Jurkat, Clone E6-1 (cell line): ENCODE results near the gene FAM193B. TPM values are rescaled to one million over a fixed set of nuclear protein-coding genes. Genes with fewer than 3 reads are reported as not detected.
A peak's percentile ranks its signal among the peaks of the same experiment; 100 is the strongest.

Experiments used
- DNase-seq: peaks from one replicate; pipeline ENCODE4 v3.0.0-alpha.2; 2011; ENCODE audit warnings: low read depth, low spot score
- H3K4me3 ChIP-seq: 2 replicates; pipeline ENCODE4 v1.5.1; 2011; ENCODE audit warnings: mild to moderate bottlenecking, low read length, control low read depth, moderate library complexity
- polyA plus RNA-seq: library from polyadenylated mRNA; unstranded; fragments of >200 nt; gene quantifications from one replicate; pipeline ENCODE4 v1.2.1, GENCODE V29; 2012; ENCODE audit warnings: missing spikeins; ENCODE audit not compliant: insufficient read length, insufficient read depth

The FAM193B gene
- polyA plus RNA-seq = 89.2 TPM

GRCh38 chr5:177554474-177555111, at the start of gene FAM193B:
Gene FAM193B (minus strand): TSS chr5:177554563. CDS start chr5:177554458, 105 bp downstream.
- peak within 1 kb of the TSS; percentile 79 for H3K4me3 ChIP-seq
- peak; percentile 92 for DNase-seq

- no peak for DNase-seq
- no peak overlapping the region for H3K4me3 ChIP-seq
Observed at GRCh38 chr5:177604116-177604521, 49.8 kb upstream of the FAM193B start.

GRCh38 chr5:177603631-177604030, 49.3 kb upstream of the FAM193B start:
- DNase-seq = no peak
- H3K4me3 ChIP-seq = no peak overlapping the region

DNA sequence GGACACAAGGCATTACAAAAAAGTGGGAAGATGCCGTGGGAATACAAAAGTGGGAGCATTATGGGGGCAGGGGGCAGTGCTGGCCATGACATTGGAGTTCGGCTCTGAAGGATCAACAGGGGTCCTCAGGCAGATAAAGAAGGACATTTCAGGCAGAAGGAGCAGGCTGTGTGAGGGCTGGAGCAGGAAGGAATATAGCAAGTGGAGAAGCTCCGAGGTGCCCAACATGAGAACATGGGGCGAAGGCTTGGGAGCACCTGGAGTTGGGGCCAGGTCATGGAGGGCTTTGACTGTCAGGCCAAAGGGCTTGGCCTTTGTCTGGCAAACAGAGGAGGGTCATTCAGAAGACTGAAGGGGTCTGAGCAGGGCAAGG, 48.1 kb upstream of the FAM193B start:
- no peak overlapping the region for H3K4me3 ChIP-seq
- DNase-seq = no peak

DNA sequence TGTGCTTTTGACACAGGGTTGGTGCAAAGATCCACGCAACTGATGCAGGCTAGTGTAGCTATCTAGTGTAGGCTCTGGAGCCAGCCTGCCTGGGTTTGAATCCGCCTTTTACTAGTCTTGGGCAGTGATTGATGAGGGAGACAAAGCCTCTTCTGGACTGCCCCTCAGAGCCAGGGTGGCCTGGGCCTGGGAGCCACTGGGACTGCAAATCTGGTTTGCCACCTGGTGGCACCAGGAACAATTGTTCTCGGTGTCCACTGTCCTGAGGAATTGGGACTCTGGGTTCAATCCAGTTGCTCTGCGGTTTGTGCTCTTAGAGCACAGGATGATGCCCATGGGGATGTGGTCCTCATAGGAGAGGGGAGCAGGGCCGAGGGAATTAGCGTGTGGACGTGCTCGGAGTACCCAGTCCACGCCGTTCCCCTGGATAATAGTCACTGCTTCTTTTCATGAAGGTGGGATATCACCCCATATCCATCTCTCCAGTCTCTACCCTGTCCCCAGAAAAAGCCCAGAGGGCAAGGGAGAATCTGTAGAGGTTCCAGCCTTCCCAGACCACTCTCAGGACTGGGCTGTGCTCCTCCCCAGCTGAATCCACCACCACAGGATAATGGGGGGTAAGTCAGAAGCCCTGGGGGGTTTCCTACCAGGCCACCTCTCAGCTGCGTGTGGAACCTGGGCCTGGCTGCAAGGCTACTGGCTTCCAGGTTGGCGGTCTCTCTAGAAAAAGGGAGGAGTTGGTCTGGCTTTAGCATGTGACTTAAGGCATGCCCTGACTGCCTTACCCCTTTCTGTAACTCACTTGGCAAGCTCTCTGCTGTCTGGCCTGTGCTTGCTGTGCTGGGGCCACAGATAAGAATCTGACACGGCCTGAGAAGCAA, 47.5 kb upstream of the FAM193B start:
- no peak for DNase-seq
- no peak overlapping the region for H3K4me3 ChIP-seq

DNA sequence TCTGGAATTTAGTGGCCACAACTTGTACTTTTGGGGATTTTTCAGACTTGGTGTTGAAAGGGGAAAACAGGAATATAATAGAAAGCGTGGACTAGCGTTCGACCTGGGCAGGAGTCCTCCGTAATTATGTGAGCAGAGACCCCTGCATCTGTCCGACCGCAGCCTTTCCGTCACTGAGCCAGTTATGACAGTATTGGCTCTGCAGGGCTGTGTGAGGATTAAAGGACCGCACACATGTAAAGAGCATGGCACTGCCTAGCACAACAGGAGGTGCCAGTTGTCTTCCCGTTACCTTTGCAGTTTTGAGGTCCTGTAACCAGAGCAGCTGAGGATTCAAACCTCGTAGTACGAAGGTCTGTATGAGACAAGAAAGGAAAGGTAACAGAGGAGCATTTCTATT, 46.8 kb upstream of the FAM193B start:
- peak overlapping the region; percentile 90 for H3K4me3 ChIP-seq
- no peak for DNase-seq

DNA sequence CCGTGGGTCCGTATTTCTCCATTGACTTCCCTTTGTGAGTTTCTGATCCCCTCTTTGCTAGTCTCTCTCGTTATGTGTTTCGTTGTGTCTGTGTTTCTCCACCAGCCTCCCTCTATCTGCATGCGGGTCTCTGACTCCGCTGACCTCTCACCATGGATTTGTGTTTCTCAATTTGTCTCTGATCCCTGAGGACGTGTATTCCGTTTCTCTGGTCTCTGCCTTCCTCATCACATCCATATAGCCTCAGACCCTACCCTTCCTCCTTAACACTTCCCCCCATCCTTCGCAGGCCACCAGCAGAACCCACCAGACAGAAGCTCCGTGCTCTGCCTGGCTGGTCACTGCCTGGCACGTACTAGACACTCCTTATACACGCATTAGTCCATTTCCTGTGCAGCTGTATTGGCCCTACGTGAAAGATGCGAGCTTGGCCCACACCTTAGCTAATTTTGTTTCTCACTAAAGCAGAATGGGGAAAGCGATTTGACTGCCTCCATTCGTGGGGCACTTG, 46.2 kb upstream of the FAM193B start:
- no peak for DNase-seq

DNA sequence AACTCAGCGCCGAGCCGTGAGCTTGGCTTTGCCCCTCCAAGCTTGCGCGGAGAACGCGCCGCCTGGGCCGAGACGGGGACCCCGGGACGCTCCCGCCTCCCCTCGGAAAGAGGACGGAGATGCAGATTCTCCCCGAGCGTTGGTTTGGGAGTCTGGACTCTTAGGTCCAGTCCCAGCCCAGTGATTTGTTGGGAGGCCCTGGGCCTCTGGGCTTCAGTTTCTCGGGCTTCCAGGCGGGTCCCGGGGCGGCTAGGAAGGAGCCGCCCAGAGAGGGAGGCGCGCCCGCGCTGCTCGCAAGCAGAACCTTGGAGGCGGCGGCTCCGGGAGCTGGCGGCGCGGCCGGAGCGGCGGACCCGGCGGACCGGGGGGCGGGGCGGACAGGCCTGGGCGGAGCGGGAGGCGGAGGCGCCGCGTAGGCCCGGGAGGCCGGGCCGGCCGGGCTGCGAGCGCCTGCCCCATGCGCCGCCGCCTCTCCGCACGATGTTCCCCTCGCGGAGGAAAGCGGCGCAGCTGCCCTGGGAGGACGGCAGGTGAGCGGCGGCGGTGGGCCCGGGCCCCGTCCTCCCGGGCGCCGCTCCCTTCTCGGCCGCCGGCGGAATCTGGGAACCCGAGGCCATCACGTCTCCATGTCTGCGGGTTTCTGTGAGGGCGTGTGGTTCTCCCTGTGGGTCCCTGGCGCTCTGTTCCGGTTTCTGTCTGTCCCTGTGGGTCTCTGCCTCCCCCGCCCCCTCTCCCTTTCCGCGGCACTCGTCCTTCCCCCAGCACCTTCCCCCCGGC, 45.6 kb upstream of the FAM193B start, which contains the start of gene B4GALT7:
TSS of gene B4GALT7 (plus strand) at position 402 of the 777 bp plus-strand sequence. CDS start at position 481, 79 bp downstream.
- peak within 1 kb of the TSS; percentile 90 for H3K4me3 ChIP-seq
- peak; percentile 53 for DNase-seq

More for the DNA sequence above, 46.2 kb upstream of the FAM193B start:
- peak overlapping the region; percentile 90 for H3K4me3 ChIP-seq

GRCh38 chr5:177598477-177598876, 44.1 kb upstream of the FAM193B start:
- no peak overlapping the region for H3K4me3 ChIP-seq
- DNase-seq = no peak

DNA sequence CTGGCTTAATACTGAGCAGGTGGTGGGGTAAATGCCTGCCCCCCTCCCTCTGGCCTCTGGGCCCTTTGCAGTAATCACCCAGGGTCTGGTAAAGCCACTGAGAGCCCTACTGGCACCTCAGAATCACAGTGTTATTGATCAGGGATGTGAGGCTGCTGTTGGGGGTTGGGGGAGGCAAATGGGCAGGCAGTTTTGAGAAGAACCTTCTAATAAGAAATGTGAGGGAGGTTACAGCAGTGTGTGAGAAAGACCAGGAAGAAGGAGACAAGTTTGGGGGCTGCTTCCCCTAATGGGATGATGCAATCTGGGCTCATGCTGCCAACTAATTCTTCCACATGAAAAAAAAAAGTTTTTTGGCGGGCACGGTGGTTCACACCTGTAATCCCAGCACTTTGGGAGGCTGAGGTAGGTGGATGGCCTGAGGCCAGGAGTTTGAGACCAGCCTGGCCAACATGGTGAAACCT, 42.4 kb upstream of the FAM193B start:
- H3K4me3 ChIP-seq = no peak overlapping the region
- DNase-seq = no peak

DNA sequence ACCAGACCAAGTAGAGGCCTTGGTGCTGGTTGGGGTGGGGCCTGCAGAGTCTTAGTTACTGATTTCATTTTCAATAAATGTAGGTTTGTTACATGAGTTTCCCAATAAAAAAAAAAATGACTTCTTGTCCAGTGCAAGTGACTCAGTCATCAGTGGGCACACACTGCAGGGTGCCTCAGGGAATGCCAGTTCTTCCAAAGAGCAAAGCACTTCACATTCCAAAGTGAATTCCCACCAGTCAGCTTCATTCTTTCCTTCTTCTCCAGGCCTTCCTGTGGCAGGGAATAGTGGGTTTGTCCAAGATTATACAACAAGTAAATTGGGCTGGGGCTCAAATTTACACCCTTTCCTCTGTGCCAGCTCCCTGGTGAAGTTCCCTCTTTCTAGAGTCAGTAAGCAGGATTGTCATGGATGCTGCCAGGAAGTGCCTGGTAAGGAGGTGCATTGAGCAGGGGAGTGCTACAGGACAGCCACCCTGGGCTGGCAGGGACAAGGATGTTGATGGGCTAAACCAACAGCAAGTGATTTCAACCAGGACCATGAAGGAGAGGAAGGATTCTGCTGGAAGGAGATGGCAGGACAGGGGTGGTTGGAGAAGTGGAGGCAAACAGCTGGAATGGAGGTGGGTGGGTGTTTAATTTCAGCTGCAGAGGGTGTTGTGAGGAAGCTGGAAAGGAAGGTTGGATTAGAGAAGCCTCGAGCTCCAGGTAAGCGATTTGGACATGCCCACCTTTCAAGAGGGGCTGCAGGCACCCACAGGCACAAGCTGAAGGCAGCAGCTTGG, 41.8 kb upstream of the FAM193B start:
- no peak for DNase-seq
- H3K4me3 ChIP-seq = no peak overlapping the region

DNA sequence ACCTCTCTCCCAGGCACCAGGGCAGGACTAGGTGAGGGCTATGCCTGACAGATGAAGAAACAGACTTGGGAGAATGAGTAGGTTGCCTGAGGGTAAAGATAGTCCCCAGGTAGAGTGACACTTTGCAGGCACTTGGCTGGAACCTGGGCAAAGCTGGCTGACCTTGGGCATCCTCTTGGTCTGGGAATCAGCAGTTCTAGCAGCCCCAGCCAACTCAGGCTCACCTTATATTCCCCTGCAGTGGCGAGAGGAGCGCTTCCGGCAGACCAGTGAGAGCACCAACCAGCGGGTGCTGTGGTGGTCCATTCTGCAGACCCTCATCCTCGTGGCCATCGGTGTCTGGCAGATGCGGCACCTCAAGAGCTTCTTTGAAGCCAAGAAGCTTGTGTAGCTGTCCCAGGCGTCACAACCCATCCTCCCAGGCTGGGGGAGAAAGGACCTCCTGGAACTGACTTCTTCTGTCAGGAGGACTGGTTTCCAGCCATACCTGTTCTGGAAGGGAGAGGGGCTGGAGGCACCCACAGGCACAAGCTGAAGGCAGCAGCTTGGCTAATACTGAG, 40.7 kb upstream of the FAM193B start:
- no peak for DNase-seq
- H3K4me3 ChIP-seq = no peak overlapping the region

GRCh38 chr5:177594071-177594470, 39.7 kb upstream of the FAM193B start:
- H3K4me3 ChIP-seq = no peak overlapping the region
- DNase-seq = no peak

GRCh38 chr5:177593511-177593910, 39.1 kb upstream of the FAM193B start:
- no peak for DNase-seq
- no peak overlapping the region for H3K4me3 ChIP-seq

DNA sequence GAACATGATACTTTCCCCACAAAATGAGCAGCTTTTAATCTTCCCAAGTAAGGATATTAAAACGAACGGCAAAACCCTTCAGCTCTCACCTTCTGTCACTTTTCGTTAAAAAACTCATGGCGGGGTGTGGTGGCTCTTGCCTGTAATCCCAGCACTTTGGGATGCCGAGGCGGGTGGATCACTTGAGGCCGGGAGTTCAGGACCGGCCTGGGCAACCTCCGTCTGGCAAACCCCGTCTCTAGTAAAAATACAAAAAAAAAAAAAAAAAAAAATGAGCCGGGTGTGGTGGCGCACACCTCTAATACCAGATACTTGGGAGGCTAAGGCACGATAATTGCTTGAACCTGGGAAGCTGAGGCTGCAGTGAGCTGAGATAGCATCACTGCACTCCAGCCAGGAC, 38.5 kb upstream of the FAM193B start:
- peak overlapping the region; percentile 97 for H3K4me3 ChIP-seq
- DNase-seq = no peak

GRCh38 chr5:177592010-177592834, 37.9 kb upstream of the FAM193B start, which contains the start of gene TMED9:
Gene TMED9 (plus strand): TSS chr5:177592203. CDS start chr5:177592215, 12 bp downstream.
- peak within 1 kb of the TSS; percentile 97 for H3K4me3 ChIP-seq
- peak; percentile 67 for DNase-seq

- DNase-seq = no peak
- H3K4me3 ChIP-seq = peak overlapping the region; percentile 97
Observed at GRCh38 chr5:177591690-177592009, 37.3 kb upstream of the FAM193B start.
